ENCODE data around the gene ERG28. TPM values are rescaled to one million over a fixed set of nuclear protein-coding genes. Genes with fewer than 3 reads are reported as not detected.

Gene ERG28
- total and polyA plus RNA-seq, 2 experiments from 2014 or later: 27.9 to 95.1 TPM

- Histone ChIP-seq H3K36me3 (ENCODE audit: insufficient read depth) (no peaks in the 10 kb centered on the region), H3K4me1 (ENCODE audit: insufficient read depth) (peaks cover 6% of the 10 kb centered on the region), H3K4me2 (no peak overlapping the region), H3K27ac (ENCODE audit: low read depth) (no peak overlapping the region), H2AFZ (no peak overlapping the region), H3K79me2 (replicated peaks; ENCODE audit: insufficient read depth) (no peaks in the 10 kb centered on the region), H3K27me3 (ENCODE audit: insufficient read depth) (no peaks in the 10 kb centered on the region), H4K20me1 (replicated peaks; ENCODE audit: insufficient read depth) (no peaks in the 10 kb centered on the region), H3K9me2 (ENCODE audit: insufficient read depth) (peaks cover 7% of the 10 kb centered on the region; the same call in 1 of the 2 replicates), H3K4me3 (no peak overlapping the region), H3F3A (replicated peaks; ENCODE audit: low read depth) (peaks cover 5% of the 10 kb centered on the region; the same call in 1 of the 2 replicates)
- Mint-ChIP-seq H3K27ac (no peak overlapping the region), H3K9me3 (no peaks in the 10 kb centered on the region), H3K27me3 (ENCODE audit: insufficient read depth, low read depth, poor library complexity) (peaks cover 1% of the 10 kb centered on the region), H3K36me3 (ENCODE audit: low read depth) (peaks cover 3% of the 10 kb centered on the region; the same call in 1 of the 3 replicates), H3K4me1 (peaks cover 13% of the 10 kb centered on the region), H3K4me3 (no peak overlapping the region)
- ATAC-seq (no peak), DNase-seq (ENCODE audit: low spot score) (no peak)
- no peak for TF ChIP-seq ZNF462 (CRISPR knock-in tag; IDR thresholded peaks at IDR 0.05)
These were observed 35.6 kb downstream of the ERG28 start for GRCh38 chr14:75625034-75625433.

GRCh38 chr14:75619548-75619947, 41.1 kb downstream of the ERG28 start:
- no peaks in the 10 kb centered on the region for H3K9me2 ChIP-seq (ENCODE audit: insufficient read depth)
- Mint-ChIP-seq H3K27ac (no peak overlapping the region), H3K36me3 (ENCODE audit: low read depth) (no peaks in the 10 kb centered on the region; the same call in 2 of the 3 replicates), H3K4me3 (no peak overlapping the region), H3K9me3 (no peaks in the 10 kb centered on the region), H3K27me3 (ENCODE audit: insufficient read depth, low read depth, poor library complexity) (no peaks in the 10 kb centered on the region), H3K4me1 (no peaks in the 10 kb centered on the region; the same call in 2 of the 3 replicates)
- ATAC-seq (no peak), DNase-seq (ENCODE audit: low spot score) (no peak)
- H3K27me3 ChIP-seq (ENCODE audit: insufficient read depth): no peaks in the 10 kb centered on the region
- no peaks in the 10 kb centered on the region for H3K4me1 ChIP-seq (ENCODE audit: insufficient read depth)
- H3K27ac ChIP-seq (ENCODE audit: low read depth): no peak overlapping the region
- no peaks in the 10 kb centered on the region for H3F3A ChIP-seq (replicated peaks; ENCODE audit: low read depth)
- H2AFZ ChIP-seq: no peak overlapping the region
- H3K79me2 ChIP-seq (replicated peaks; ENCODE audit: insufficient read depth): no peaks in the 10 kb centered on the region
- H3K4me2 ChIP-seq: no peak overlapping the region
- H4K20me1 ChIP-seq (replicated peaks; ENCODE audit: insufficient read depth): no peaks in the 10 kb centered on the region
- H3K4me3 ChIP-seq: no peak overlapping the region
- no peaks in the 10 kb centered on the region for H3K36me3 ChIP-seq (ENCODE audit: insufficient read depth)
- TF ChIP-seq CTCF (conservative IDR thresholded peaks at IDR 0.05; ENCODE audit: low read depth in 2 of 2) (no peak), NANOG (IDR thresholded peaks at IDR 0.05; ENCODE audit: borderline replicate concordance) (no peak), ETS1 (IDR thresholded peaks at IDR 0.05) (no peak), EZH2 (IDR thresholded peaks at IDR 0.05; ENCODE audit: low read depth, unreplicated experiment) (no peak), CREB1 (CRISPR knock-in tag; IDR thresholded peaks at IDR 0.05; ENCODE audit: low read depth) (no peak), ZNF331 (CRISPR knock-in tag; IDR thresholded peaks at IDR 0.05; ENCODE audit: low read depth) (no peak), ZNF114 (CRISPR knock-in tag; IDR thresholded peaks at IDR 0.05) (no peak), POLR2AphosphoS5 (IDR thresholded peaks at IDR 0.05; ENCODE audit: low read depth) (no peak), STAT1 (IDR thresholded peaks at IDR 0.05; ENCODE audit: unreplicated experiment) (no peak), JUNB (IDR thresholded peaks at IDR 0.05; ENCODE audit: unreplicated experiment) (no peak)

Data from GM23338 (cell line).